Osteoblast (primary cell): ENCODE results near the gene BCCIP. TPM values are rescaled to one million over a fixed set of nuclear protein-coding genes. Genes with fewer than 3 reads are reported as not detected.

Experiments
- DNase-seq: peaks from one replicate; pipeline ENCODE4 v3.0.0; 2011; ENCODE audit warnings: low spot score, mixed read lengths; ENCODE audit not compliant: insufficient read length; ENCODE audit errors: missing footprints
- H2AFZ ChIP-seq: 2 replicates; pipeline ENCODE4 v1.6.0; 2011; ENCODE audit warnings: mild to moderate bottlenecking, low read length
- H3K27ac ChIP-seq: 2 replicates; pipeline ENCODE4 v1.5.1; 2011; ENCODE audit warnings: mild to moderate bottlenecking, low read depth, low read length, moderate library complexity
- H3K27me3 ChIP-seq: 2 replicates; pipeline ENCODE4 v1.6.0; 2012; ENCODE audit warnings: mild to moderate bottlenecking, control low read depth, inconsistent platforms, low read length, moderate library complexity; ENCODE audit not compliant: insufficient read depth
- H3K36me3 ChIP-seq: 2 replicates; pipeline ENCODE4 v1.5.1; 2011; ENCODE audit warnings: mild to moderate bottlenecking, low read length, control low read depth, moderate library complexity; ENCODE audit not compliant: insufficient read depth
- H3K4me1 ChIP-seq: 2 replicates; pipeline ENCODE4 v1.5.1; 2011; ENCODE audit warnings: mild to moderate bottlenecking, low read length, control low read depth, moderate library complexity; ENCODE audit not compliant: insufficient read depth
- H3K4me2 ChIP-seq: 2 replicates; pipeline ENCODE4 v1.6.0; 2011; ENCODE audit warnings: mild to moderate bottlenecking, low read length; ENCODE audit not compliant: insufficient read depth
- H3K4me3 ChIP-seq: fragments of 200-600 bp; sonication (generic); 3 replicates; pipeline ENCODE4 v1.5.1; 2012; ENCODE audit warnings: mild to moderate bottlenecking, low read length, inconsistent platforms; ENCODE audit not compliant: insufficient read depth
- H3K79me2 ChIP-seq: 2 replicates; pipeline ENCODE4 v1.6.0; 2012; ENCODE audit warnings: mild to moderate bottlenecking, low read length, control low read depth, inconsistent platforms; ENCODE audit not compliant: insufficient read depth
- H3K9me3 ChIP-seq: 2 replicates; pipeline ENCODE4 v1.5.1; 2011; ENCODE audit warnings: low read depth, low read length, control low read depth
- H4K20me1 ChIP-seq: 2 replicates; pipeline ENCODE4 v1.6.0; 2012; ENCODE audit warnings: mild to moderate bottlenecking, low read length, control low read depth; ENCODE audit not compliant: insufficient read depth
- total RNA-seq: library from RNA; depleted of rRNA; stranded (reverse); fragments of >200 nt; gene quantifications from 2 replicates; pipeline ENCODE4 v1.2.3, GENCODE V29; 2012
- TF ChIP-seq, protein P1 (sequence below): IDR thresholded peaks from 2 replicates; pipeline ENCODE4 v1.5.1; 2011; ENCODE audit warnings: mild to moderate bottlenecking, low read depth, low read length, moderate library complexity; ENCODE audit errors: extremely low read depth

BCCIP gene
- total RNA-seq, 1 donor, result 26.8 TPM

DNA sequence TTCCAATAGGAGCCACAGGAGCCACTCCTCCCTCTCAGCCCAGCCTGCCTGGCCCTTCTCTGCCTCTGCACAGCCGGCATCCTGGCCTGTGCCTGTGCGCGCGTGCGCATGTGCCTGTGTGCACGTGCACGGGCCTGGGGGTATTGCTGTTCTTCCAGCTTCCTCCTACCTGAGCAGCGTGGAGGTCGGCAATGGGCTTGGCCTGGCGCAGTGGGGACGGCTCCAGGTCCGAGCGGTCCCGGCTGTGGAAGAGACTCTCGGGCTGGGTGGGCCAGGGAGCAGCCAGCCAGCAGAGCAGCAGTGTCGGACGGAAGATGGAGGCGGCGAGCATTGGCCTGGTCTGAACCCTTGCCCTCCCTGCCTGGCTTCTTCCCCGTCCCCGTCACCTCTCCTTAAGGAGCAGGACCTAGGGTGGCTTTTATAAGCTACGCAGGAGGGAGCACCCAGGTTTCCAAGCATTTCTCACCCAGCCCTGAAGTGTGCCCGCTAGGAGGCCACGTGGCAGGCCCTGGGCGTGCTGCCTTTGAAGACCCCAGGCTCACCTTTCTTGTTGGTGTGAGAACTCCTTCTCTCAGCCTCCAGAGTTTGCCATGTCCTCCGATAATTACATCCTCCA, 47.7 kb upstream of the BCCIP start, which contains the start of gene MMP21:
MMP21 (minus strand) TSS at position 331 of the 616 bp plus-strand sequence; CDS start at position 331, 0 bp downstream.
- H3K4me3 ChIP-seq, result no peak within 1 kb of the TSS
- H4K20me1 ChIP-seq, result no peaks in the 10 kb centered on the region
- no peaks in the 10 kb centered on the region for H3K4me1 ChIP-seq
- no peak for DNase-seq
- no peaks in the 10 kb centered on the region for H3K36me3 ChIP-seq
- H3K27me3 ChIP-seq, result peaks cover 9% of the 10 kb centered on the region
- H3K4me2 ChIP-seq, result no peak within 1 kb of the TSS
- H3K79me2 ChIP-seq, result no peaks in the 10 kb centered on the region
- no peaks in the 10 kb centered on the region for H3K9me3 ChIP-seq
- H2AFZ ChIP-seq, result no peak within 1 kb of the TSS
- TF ChIP-seq, protein P1, sequence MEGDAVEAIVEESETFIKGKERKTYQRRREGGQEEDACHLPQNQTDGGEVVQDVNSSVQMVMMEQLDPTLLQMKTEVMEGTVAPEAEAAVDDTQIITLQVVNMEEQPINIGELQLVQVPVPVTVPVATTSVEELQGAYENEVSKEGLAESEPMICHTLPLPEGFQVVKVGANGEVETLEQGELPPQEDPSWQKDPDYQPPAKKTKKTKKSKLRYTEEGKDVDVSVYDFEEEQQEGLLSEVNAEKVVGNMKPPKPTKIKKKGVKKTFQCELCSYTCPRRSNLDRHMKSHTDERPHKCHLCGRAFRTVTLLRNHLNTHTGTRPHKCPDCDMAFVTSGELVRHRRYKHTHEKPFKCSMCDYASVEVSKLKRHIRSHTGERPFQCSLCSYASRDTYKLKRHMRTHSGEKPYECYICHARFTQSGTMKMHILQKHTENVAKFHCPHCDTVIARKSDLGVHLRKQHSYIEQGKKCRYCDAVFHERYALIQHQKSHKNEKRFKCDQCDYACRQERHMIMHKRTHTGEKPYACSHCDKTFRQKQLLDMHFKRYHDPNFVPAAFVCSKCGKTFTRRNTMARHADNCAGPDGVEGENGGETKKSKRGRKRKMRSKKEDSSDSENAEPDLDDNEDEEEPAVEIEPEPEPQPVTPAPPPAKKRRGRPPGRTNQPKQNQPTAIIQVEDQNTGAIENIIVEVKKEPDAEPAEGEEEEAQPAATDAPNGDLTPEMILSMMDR, result no peak
- no peak within 1 kb of the TSS for H3K27ac ChIP-seq

DNA sequence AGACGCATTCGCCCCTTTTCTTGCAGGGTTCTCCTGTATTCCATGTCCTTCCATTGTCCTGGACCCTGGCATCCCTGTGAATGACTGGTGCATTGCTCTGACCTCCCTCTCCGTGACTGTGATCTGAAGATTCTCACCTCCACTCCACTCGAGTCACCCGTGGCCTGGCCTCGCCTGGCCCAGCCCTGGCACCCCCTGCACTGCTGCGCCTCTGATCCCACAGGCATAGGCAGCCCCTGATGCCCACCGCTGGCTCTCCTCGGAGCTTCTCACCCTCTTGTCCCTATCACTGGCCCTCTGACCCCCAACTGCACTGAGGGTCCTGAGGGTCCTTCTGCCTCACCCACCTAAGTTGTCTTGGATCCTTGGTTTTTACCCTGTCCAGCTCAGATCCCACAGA, 45.5 kb upstream of the BCCIP start:
- TF ChIP-seq, protein P1, result no peak
- H3K79me2 ChIP-seq, result no peaks in the 10 kb centered on the region
- no peaks in the 10 kb centered on the region for H4K20me1 ChIP-seq
- no peak overlapping the region for H3K4me2 ChIP-seq
- H3K36me3 ChIP-seq, result no peaks in the 10 kb centered on the region
- H3K4me3 ChIP-seq, result no peak overlapping the region
- no peak overlapping the region for H2AFZ ChIP-seq
- peaks cover 9% of the 10 kb centered on the region for H3K27me3 ChIP-seq
- H3K27ac ChIP-seq, result no peak overlapping the region
- no peaks in the 10 kb centered on the region for H3K4me1 ChIP-seq
- DNase-seq, result no peak
- no peaks in the 10 kb centered on the region for H3K9me3 ChIP-seq

DNA sequence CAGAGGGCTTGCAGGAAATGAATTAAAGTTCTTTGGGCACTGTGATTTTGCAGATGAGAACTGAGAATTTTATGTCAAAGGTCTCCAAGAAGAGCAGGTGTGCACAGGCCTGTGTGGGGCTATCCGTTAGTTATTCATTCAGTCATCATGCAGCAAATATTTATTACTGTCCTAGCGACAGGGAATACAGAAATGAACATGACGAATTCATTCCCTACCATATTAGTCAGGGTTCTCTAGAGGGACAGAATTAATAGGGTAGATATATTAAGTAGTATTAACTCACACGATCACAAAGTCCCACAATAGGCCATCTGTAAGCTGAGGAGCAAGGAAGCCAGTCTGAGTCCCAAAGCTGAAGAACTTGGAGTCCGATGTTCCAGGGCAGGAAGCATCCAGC, 44.8 kb upstream of the BCCIP start:
- H3K27ac ChIP-seq, result no peak overlapping the region
- H4K20me1 ChIP-seq, result no peaks in the 10 kb centered on the region
- H3K36me3 ChIP-seq, result no peaks in the 10 kb centered on the region
- TF ChIP-seq, protein P1, result no peak
- H3K4me3 ChIP-seq, result no peak overlapping the region
- H3K27me3 ChIP-seq, result peaks cover 9% of the 10 kb centered on the region
- no peaks in the 10 kb centered on the region for H3K4me1 ChIP-seq
- DNase-seq, result no peak
- no peaks in the 10 kb centered on the region for H3K79me2 ChIP-seq
- H3K9me3 ChIP-seq, result no peaks in the 10 kb centered on the region
- no peak overlapping the region for H2AFZ ChIP-seq
- H3K4me2 ChIP-seq, result no peak overlapping the region

DNA sequence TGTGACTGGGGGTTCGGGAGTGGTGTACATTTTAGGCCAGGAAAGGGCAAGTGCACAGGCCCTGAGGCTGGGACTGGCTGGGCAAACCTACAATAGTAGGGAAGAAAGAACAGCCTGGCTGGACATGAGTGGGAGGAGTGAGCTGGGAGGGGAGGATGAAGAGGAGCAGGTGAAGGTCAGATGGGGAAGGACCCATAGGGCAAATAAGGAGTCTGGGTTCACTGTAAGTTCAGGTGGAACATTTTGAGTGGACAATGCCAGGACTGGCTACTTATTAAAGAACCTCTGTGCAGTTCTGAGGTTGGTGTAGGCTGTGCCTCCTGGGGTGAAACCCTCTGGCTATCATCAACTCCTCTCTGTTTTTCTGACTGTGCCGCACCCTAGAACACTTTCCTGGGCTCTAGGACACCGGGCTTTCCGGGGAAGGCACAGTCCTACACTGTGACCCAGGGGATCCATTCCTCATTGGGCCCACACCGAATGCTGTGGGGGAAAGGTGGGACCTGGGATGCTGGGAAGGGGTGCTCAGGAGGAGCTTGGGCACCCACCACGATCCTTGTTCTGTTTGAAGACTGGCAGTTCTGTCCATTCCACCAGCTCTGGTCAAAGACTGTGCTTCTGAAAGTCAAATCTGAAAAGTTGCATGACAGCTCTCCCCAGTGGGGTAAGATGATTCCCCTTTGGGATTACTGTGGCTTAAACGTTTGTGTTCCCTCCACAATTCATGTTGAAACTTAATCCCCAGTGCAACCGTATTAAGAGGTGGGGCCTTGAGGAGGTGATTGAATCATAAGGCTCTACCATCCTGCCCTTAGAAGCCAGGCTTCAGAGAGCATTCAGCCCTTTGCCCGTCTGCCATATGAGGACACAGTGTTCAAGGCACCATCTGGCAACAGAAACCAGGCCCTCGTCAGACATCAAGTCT, 43.7 kb upstream of the BCCIP start:
- no peaks in the 10 kb centered on the region for H3K36me3 ChIP-seq
- no peak overlapping the region for H3K4me3 ChIP-seq
- no peak for DNase-seq
- no peaks in the 10 kb centered on the region for H3K4me1 ChIP-seq
- H4K20me1 ChIP-seq, result no peaks in the 10 kb centered on the region
- H3K9me3 ChIP-seq, result no peaks in the 10 kb centered on the region
- no peaks in the 10 kb centered on the region for H3K79me2 ChIP-seq
- H3K4me2 ChIP-seq, result no peak overlapping the region
- H3K27ac ChIP-seq, result no peak overlapping the region
- peaks cover 9% of the 10 kb centered on the region for H3K27me3 ChIP-seq
- TF ChIP-seq, protein P1, result no peak
- no peak overlapping the region for H2AFZ ChIP-seq
